OCI-LY3 (cell line): ENCODE measurements around the gene UBAP2.

Source experiments
- EZH2phosphoT487 ChIP-seq: fragments of 200-600 bp; shearing (Covaris generic); IDR thresholded peaks from 2 replicates; pipeline ENCODE4 v1.6.1; 2018; ENCODE audit warnings: antibody characterized with exemption, mixed run types, low read depth
- TF ChIP-seq, protein P1 (sequence below): fragments of 200-600, 300-600 bp; sonication (generic); IDR thresholded peaks from 2 replicates; pipeline ENCODE4 v1.5.1; 2014; ENCODE audit warnings: antibody characterized with exemption, low read length, low read depth

DNA sequence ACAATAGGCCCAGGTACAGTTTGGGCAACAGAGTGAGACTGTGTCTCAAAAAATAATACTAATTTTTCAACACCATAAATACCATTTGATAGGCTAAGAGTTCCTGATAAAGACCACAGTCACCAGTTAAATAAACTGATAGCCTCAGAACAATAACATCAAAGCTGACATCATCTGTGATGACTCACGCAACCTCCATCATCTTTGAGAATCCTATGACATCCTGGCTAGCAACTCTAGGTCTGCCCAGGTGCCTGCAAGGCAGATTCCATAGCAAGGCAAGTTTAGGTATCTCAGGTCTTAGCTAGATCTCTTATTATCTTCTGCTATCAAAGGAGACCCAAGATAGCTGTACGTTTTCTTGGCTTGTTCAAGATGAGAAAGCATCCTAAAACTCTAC lies 30.5 kb upstream of the UBAP2 start:
- TF ChIP-seq, protein P1, sequence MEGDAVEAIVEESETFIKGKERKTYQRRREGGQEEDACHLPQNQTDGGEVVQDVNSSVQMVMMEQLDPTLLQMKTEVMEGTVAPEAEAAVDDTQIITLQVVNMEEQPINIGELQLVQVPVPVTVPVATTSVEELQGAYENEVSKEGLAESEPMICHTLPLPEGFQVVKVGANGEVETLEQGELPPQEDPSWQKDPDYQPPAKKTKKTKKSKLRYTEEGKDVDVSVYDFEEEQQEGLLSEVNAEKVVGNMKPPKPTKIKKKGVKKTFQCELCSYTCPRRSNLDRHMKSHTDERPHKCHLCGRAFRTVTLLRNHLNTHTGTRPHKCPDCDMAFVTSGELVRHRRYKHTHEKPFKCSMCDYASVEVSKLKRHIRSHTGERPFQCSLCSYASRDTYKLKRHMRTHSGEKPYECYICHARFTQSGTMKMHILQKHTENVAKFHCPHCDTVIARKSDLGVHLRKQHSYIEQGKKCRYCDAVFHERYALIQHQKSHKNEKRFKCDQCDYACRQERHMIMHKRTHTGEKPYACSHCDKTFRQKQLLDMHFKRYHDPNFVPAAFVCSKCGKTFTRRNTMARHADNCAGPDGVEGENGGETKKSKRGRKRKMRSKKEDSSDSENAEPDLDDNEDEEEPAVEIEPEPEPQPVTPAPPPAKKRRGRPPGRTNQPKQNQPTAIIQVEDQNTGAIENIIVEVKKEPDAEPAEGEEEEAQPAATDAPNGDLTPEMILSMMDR: no peak
- TF ChIP-seq EZH2phosphoT487: no peak
